Trophoblast cell (in vitro differentiated cells and primary cell): ENCODE measurements around the gene ASTN2.

ENCODE experiments used
- DNase-seq, 2 donors: peaks; one replicate each; pipeline ENCODE4 v3.0.0-alpha.2; 2016
- H2AFZ ChIP-seq: 2 replicates; pipeline ENCODE4 v1.6.1; 2013; ENCODE audit warnings: low read length, moderate library complexity, mild to moderate bottlenecking; ENCODE audit not compliant: insufficient read depth, poor library complexity
- H2AK5ac ChIP-seq: 2 replicates; pipeline ENCODE4 v1.6.1; 2013; ENCODE audit warnings: mild to moderate bottlenecking, low read length
- H2BK120ac ChIP-seq: 2 replicates; pipeline ENCODE4 v1.6.1; 2013; ENCODE audit warnings: low read length, mild to moderate bottlenecking, moderate library complexity; ENCODE audit not compliant: insufficient read depth, poor library complexity
- H2BK12ac ChIP-seq: 2 replicates; pipeline ENCODE4 v1.6.1; 2013; ENCODE audit warnings: mild to moderate bottlenecking, low read length, moderate library complexity
- H2BK5ac ChIP-seq: 2 replicates; pipeline ENCODE4 v1.6.1; 2013; ENCODE audit warnings: low read length, low read depth, moderate library complexity, mild to moderate bottlenecking; ENCODE audit not compliant: poor library complexity
- H3K14ac ChIP-seq: 2 replicates; pipeline ENCODE4 v1.6.1; 2013; ENCODE audit warnings: mild to moderate bottlenecking, low read length
- H3K18ac ChIP-seq: 2 replicates; pipeline ENCODE4 v1.6.1; 2013; ENCODE audit warnings: mild to moderate bottlenecking, low read length
- H3K23ac ChIP-seq: 2 replicates; pipeline ENCODE4 v1.6.1; 2013; ENCODE audit warnings: low read length
- H3K27ac ChIP-seq: 2 replicates; pipeline ENCODE4 v1.5.1; 2013; ENCODE audit warnings: low read depth, mild to moderate bottlenecking, inconsistent platforms, low read length, moderate library complexity
- H3K27me3 ChIP-seq: 2 replicates; pipeline ENCODE4 v1.6.1; 2013; ENCODE audit warnings: inconsistent platforms, mild to moderate bottlenecking, low read length, moderate library complexity; ENCODE audit not compliant: insufficient read depth
- H3K36me3 ChIP-seq, 2 experiments: 1 replicate in 1 of 2; 2 replicates in 1 of 2; pipeline ENCODE4 v1.6.1; 2013; ENCODE audit warnings: low read length in 2 of 2, mild to moderate bottlenecking in 2 of 2, moderate library complexity in 1 of 2; ENCODE audit not compliant: insufficient read depth in 2 of 2, control insufficient read depth in 1 of 2
- H3K4ac ChIP-seq: 2 replicates; pipeline ENCODE4 v1.6.1; 2013; ENCODE audit warnings: low read depth, mild to moderate bottlenecking, low read length, moderate library complexity
- H3K4me1 ChIP-seq, 2 experiments: 1 replicate in 1 of 2; 2 replicates in 1 of 2; pipeline ENCODE4 v1.6.1; 2013; ENCODE audit warnings: low read length in 2 of 2, mild to moderate bottlenecking in 2 of 2, moderate library complexity in 1 of 2; ENCODE audit not compliant: insufficient read depth in 2 of 2, control insufficient read depth in 1 of 2
- H3K4me2 ChIP-seq: 2 replicates; pipeline ENCODE4 v1.6.1; 2013; ENCODE audit warnings: inconsistent platforms, mild to moderate bottlenecking, low read length, moderate library complexity
- H3K4me3 ChIP-seq: 2 replicates; pipeline ENCODE4 v1.5.1; 2013; ENCODE audit warnings: mild to moderate bottlenecking, low read depth, low read length, inconsistent platforms
- H3K79me1 ChIP-seq: one replicate; pipeline ENCODE4 v1.6.1; 2013; ENCODE audit warnings: low read length
- H3K79me2 ChIP-seq: 2 replicates; pipeline ENCODE4 v1.6.1; 2013; ENCODE audit warnings: low read length, mild to moderate bottlenecking; ENCODE audit not compliant: control insufficient read depth, insufficient read depth, poor library complexity
- H3K9ac ChIP-seq: 2 replicates; pipeline ENCODE4 v1.6.1; 2013; ENCODE audit warnings: mild to moderate bottlenecking, low read length
- H3K9me3 ChIP-seq: 2 replicates; pipeline ENCODE4 v1.6.1; 2013; ENCODE audit warnings: low read depth, mild to moderate bottlenecking, control low read depth, inconsistent platforms, low read length; ENCODE audit not compliant: insufficient read depth
- H4K12ac ChIP-seq: 2 replicates; pipeline ENCODE4 v1.6.1; 2013; ENCODE audit warnings: low read depth, mild to moderate bottlenecking, low read length, moderate library complexity
- H4K8ac ChIP-seq: 2 replicates; pipeline ENCODE4 v1.6.1; 2013; ENCODE audit warnings: low read depth, mild to moderate bottlenecking, low read length, moderate library complexity
- H4K91ac ChIP-seq: one replicate; pipeline ENCODE4 v1.6.1; 2013; ENCODE audit warnings: low read depth, mild to moderate bottlenecking, low read length, moderate library complexity
- WGBS: extraction: QIAGEN DNeasy Blood & Tissue Kit; methylation state at CpG from one replicate; pipeline ENCODE4 v1.1.7; 2013; ENCODE audit warnings: missing lambda C conversion rate; ENCODE audit not compliant: insufficient read length, insufficient coverage; ENCODE audit errors: extremely low coverage; 5-methylcytosine and 5-hydroxymethylcytosine counted together

Gene ASTN2

GRCh38 chr9:117091529-117091928, 323.3 kb downstream of the ASTN2 start:
- Histone ChIP-seq H3K9me3 (peaks cover 3% of the 10 kb centered on the region), H3K79me1 (peaks cover 3% of the 10 kb centered on the region), H2AFZ (no peak overlapping the region), H3K4me1 (peaks cover 7 to 17% of the 10 kb centered on the region in 2 experiments), H3K79me2 (no peaks in the 10 kb centered on the region), H2AK5ac (no peak overlapping the region), H3K23ac (no peak overlapping the region), H3K4ac (no peak overlapping the region), H3K18ac (no peak overlapping the region), H2BK12ac (no peak overlapping the region), H3K36me3 (no peaks in the 10 kb centered on the region), H2BK5ac (no peak overlapping the region), H3K4me3 (no peak overlapping the region), H4K8ac (no peak overlapping the region), H3K14ac (no peak overlapping the region), H3K9ac (no peak overlapping the region), H2BK120ac (no peak overlapping the region), H4K91ac (no peak overlapping the region), H3K27me3 (no peaks in the 10 kb centered on the region), H3K4me2 (no peak overlapping the region), H4K12ac (no peak overlapping the region), H3K27ac (no peak overlapping the region)
- no peak for DNase-seq
- no CpG with 5 or more reads among the region's 4 CpGs for WGBS

- WGBS: no CpG with 5 or more reads among the region's 6 CpGs
- Histone ChIP-seq H3K14ac (no peak overlapping the region), H3K4me2 (no peak overlapping the region), H3K9me3 (peaks cover 3% of the 10 kb centered on the region), H3K4ac (no peak overlapping the region), H4K91ac (no peak overlapping the region), H2BK12ac (no peak overlapping the region), H3K4me3 (no peak overlapping the region), H4K12ac (no peak overlapping the region), H2BK5ac (no peak overlapping the region), H3K4me1 (peaks cover 4 to 14% of the 10 kb centered on the region in 2 experiments), H4K8ac (no peak overlapping the region), H3K18ac (no peak overlapping the region), H2AK5ac (no peak overlapping the region), H2AFZ (no peak overlapping the region), H3K79me1 (peaks cover 3% of the 10 kb centered on the region), H3K79me2 (no peaks in the 10 kb centered on the region), H3K36me3 (no peaks in the 10 kb centered on the region), H3K23ac (no peak overlapping the region), H3K27me3 (no peaks in the 10 kb centered on the region), H3K9ac (no peak overlapping the region), H3K27ac (no peak overlapping the region), H2BK120ac (no peak overlapping the region)
- no peak for DNase-seq
These were observed 326.1 kb downstream of the ASTN2 start for GRCh38 chr9:117088786-117089185.

- peaks cover 3% of the 10 kb centered on the region for H3K79me1 ChIP-seq
- no CpG with 5 or more reads among the region's 4 CpGs for WGBS
- no peak overlapping the region for H4K12ac ChIP-seq
- no peak overlapping the region for H3K27ac ChIP-seq
- no peak overlapping the region for H3K14ac ChIP-seq
- H2AFZ ChIP-seq: no peak overlapping the region
- H2AK5ac ChIP-seq: no peak overlapping the region
- H3K27me3 ChIP-seq: no peaks in the 10 kb centered on the region
- no peak overlapping the region for H3K4me3 ChIP-seq
- H3K36me3 ChIP-seq: no peaks in the 10 kb centered on the region
- H2BK120ac ChIP-seq: no peak overlapping the region
- no peak overlapping the region for H3K4ac ChIP-seq
- no peaks in the 10 kb centered on the region for H3K79me2 ChIP-seq
- H2BK5ac ChIP-seq: no peak overlapping the region
- no peak overlapping the region for H3K18ac ChIP-seq
- H4K91ac ChIP-seq: no peak overlapping the region
- no peak overlapping the region for H2BK12ac ChIP-seq
- H3K9ac ChIP-seq: no peak overlapping the region
- no peak overlapping the region for H3K23ac ChIP-seq
- DNase-seq: no peak
- H3K4me1 ChIP-seq: peaks cover 4 to 11% of the 10 kb centered on the region in 2 experiments
- peaks cover 3% of the 10 kb centered on the region for H3K9me3 ChIP-seq
- H4K8ac ChIP-seq: no peak overlapping the region
- no peak overlapping the region for H3K4me2 ChIP-seq
These were observed 326.7 kb downstream of the ASTN2 start for GRCh38 chr9:117088140-117088539.

GRCh38 chr9:117084221-117084620, 330.6 kb downstream of the ASTN2 start:
- Histone ChIP-seq H3K4me3 (no peak overlapping the region), H3K27ac (no peak overlapping the region), H3K9ac (no peak overlapping the region), H3K4me2 (no peak overlapping the region), H2AFZ (no peak overlapping the region), H3K18ac (no peak overlapping the region), H3K14ac (no peak overlapping the region), H3K79me1 (no peaks in the 10 kb centered on the region), H3K79me2 (no peaks in the 10 kb centered on the region), H3K27me3 (no peaks in the 10 kb centered on the region), H4K91ac (no peak overlapping the region), H4K12ac (no peak overlapping the region), H3K23ac (no peak overlapping the region), H3K4ac (no peak overlapping the region), H3K9me3 (no peaks in the 10 kb centered on the region), H2BK12ac (no peak overlapping the region), H4K8ac (no peak overlapping the region), H3K36me3 (no peaks in the 10 kb centered on the region), H2BK120ac (no peak overlapping the region), H2BK5ac (no peak overlapping the region), H2AK5ac (no peak overlapping the region), H3K4me1 (peaks cover 0 to 2% of the 10 kb centered on the region in 2 experiments)
- no peak for DNase-seq
- no CpG with 5 or more reads among the region's 4 CpGs for WGBS
